ENCODE results near the gene TEX11.
A peak's percentile ranks its signal among the peaks of the same experiment; 100 is the strongest.
"Not testable (repeated sequence)": the region's sequence is repeated elsewhere in the genome, so short reads cannot be mapped to it uniquely, and the experiment has no call there.

The TEX11 gene

GRCh38 chrX:70762285-70762684 is 146.2 kb downstream of the TEX11 start:
- Histone ChIP-seq H3K4me3 (ENCODE audit: low read length) (no peak overlapping the region), H3K56ac (ENCODE audit: low read length) (no peak overlapping the region), H3K79me2 (ENCODE audit: control insufficient read depth, insufficient read depth, low read length) (no peaks in the 10 kb centered on the region), H3K27ac (ENCODE audit: low read depth, low read length) (no peak overlapping the region), H2BK5ac (ENCODE audit: low read length) (no peak overlapping the region), H2BK15ac (replicated peaks; ENCODE audit: low read depth) (no peak overlapping the region), H3K36me3 (ENCODE audit: control insufficient read depth, insufficient read depth, low read length) (no peaks in the 10 kb centered on the region), H3K23ac (ENCODE audit: low read length) (no peak overlapping the region), H4K5ac (ENCODE audit: low read length) (no peak overlapping the region), H3K4me1 (ENCODE audit: control insufficient read depth, low read depth, low read length) (no peaks in the 10 kb centered on the region), H3K9ac (ENCODE audit: low read length) (no peak overlapping the region), H3K4me2 (ENCODE audit: low read length) (no peak overlapping the region), H3K18ac (ENCODE audit: low read length) (no peak overlapping the region), H3K4ac (ENCODE audit: low read depth, low read length) (no peak overlapping the region), H2BK120ac (ENCODE audit: low read depth, low read length) (no peak overlapping the region), H3K79me1 (ENCODE audit: low read length) (no peaks in the 10 kb centered on the region), H4K8ac (ENCODE audit: low read depth, low read length) (no peak overlapping the region), H2AK5ac (ENCODE audit: low read length) (no peak overlapping the region), H3K27me3 (ENCODE audit: insufficient read depth, low read length, poor library complexity) (no peaks in the 10 kb centered on the region)
- no CpG with 5 or more reads among the region's 10 CpGs for WGBS (ENCODE audit: extremely low coverage, insufficient coverage, low lambda C conversion rate)
- peak; percentile 25 for DNase-seq

DNA sequence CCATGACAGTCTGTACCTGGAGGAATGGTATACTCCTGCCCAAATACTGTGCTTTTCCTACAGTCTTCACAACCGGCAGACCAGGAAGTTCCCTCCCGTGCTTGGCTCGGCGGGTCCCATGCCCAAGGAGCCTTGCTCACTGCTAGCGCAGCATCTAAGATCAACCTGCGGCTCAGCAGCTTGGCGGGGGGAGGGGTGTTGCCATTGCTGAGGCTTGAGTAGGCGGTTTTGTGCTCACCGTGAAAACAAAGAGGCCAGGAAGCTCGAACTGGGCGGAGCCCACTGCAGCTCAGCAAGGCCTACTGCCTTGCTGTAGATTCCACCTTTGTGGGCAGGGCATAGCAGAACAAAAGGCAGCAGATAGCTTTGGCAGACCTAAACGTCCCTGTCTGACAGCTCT is 152.7 kb downstream of the TEX11 start:
- Histone ChIP-seq H2BK15ac (replicated peaks; ENCODE audit: low read depth) (no peak overlapping the region), H4K8ac (ENCODE audit: low read depth, low read length) (no peak overlapping the region), H3K9ac (ENCODE audit: low read length) (no peak overlapping the region), H3K4me2 (ENCODE audit: low read length) (no peak overlapping the region), H3K27ac (ENCODE audit: low read depth, low read length) (no peak overlapping the region), H3K18ac (ENCODE audit: low read length) (no peak overlapping the region), H3K4me3 (ENCODE audit: low read length) (no peak overlapping the region), H3K56ac (ENCODE audit: low read length) (no peak overlapping the region), H4K5ac (ENCODE audit: low read length) (no peak overlapping the region), H3K79me1 (ENCODE audit: low read length) (no peaks in the 10 kb centered on the region), H3K4ac (ENCODE audit: low read depth, low read length) (no peak overlapping the region), H2BK5ac (ENCODE audit: low read length) (no peak overlapping the region), H3K27me3 (ENCODE audit: insufficient read depth, low read length, poor library complexity) (no peaks in the 10 kb centered on the region), H3K4me1 (ENCODE audit: control insufficient read depth, low read depth, low read length) (no peaks in the 10 kb centered on the region), H3K23ac (ENCODE audit: low read length) (no peak overlapping the region), H2BK120ac (ENCODE audit: low read depth, low read length) (no peak overlapping the region), H3K79me2 (ENCODE audit: control insufficient read depth, insufficient read depth, low read length) (no peaks in the 10 kb centered on the region), H2AK5ac (ENCODE audit: low read length) (no peak overlapping the region), H3K36me3 (ENCODE audit: control insufficient read depth, insufficient read depth, low read length) (no peaks in the 10 kb centered on the region)
- WGBS (ENCODE audit: extremely low coverage, insufficient coverage, low lambda C conversion rate) = no CpG with 5 or more reads among the region's 12 CpGs
- peak; percentile 48 for DNase-seq

DNA sequence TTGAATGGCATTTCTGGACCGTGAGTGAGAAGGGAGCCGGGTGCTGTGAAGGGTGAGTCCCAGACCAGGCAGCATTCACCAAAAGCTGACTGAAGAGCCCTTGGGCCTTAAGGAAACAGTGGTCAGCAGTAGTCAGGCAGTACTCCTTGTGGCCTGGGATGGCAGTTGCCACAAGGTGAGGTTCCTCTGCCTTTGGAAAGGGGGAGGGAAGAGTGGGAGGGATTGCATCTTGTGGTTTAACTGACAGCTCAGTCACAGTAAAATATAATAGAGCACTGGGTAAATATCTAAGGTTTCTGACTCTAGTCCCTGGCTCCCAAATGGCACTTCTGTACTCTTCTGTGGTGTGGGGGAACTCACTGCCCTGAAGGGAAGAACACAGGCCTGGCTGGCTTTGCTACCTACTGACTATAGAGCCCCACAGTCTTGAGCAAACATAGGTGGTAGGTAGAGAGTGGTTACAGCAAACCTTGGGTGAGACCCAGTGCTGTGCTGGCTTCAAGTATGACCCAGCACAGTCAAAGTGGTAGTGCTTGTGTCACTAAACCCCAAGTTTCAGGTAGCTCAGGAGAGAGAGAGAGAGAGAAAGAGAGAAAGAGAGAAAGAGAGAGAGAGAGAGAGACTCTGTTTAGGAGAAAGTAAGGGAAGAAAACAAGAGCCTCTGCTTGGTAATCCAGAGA is 154.2 kb downstream of the TEX11 start:
- no peak overlapping the region for H2BK5ac ChIP-seq (ENCODE audit: low read length)
- no peaks in the 10 kb centered on the region for H3K79me2 ChIP-seq (ENCODE audit: control insufficient read depth, insufficient read depth, low read length)
- H4K5ac ChIP-seq (ENCODE audit: low read length) = no peak overlapping the region
- peak; percentile 3 for DNase-seq
- no peak overlapping the region for H3K4me2 ChIP-seq (ENCODE audit: low read length)
- no peaks in the 10 kb centered on the region for H3K36me3 ChIP-seq (ENCODE audit: control insufficient read depth, insufficient read depth, low read length)
- H3K4me1 ChIP-seq (ENCODE audit: control insufficient read depth, low read depth, low read length) = no peaks in the 10 kb centered on the region
- no peak overlapping the region for H3K23ac ChIP-seq (ENCODE audit: low read length)
- H3K56ac ChIP-seq (ENCODE audit: low read length) = no peak overlapping the region
- H4K8ac ChIP-seq (ENCODE audit: low read depth, low read length) = no peak overlapping the region
- H3K27ac ChIP-seq (ENCODE audit: low read depth, low read length) = no peak overlapping the region
- no peak overlapping the region for H2AK5ac ChIP-seq (ENCODE audit: low read length)
- no peak overlapping the region for H3K4ac ChIP-seq (ENCODE audit: low read depth, low read length)
- no peaks in the 10 kb centered on the region for H3K27me3 ChIP-seq (ENCODE audit: insufficient read depth, low read length, poor library complexity)
- no peak overlapping the region for H2BK15ac ChIP-seq (replicated peaks; ENCODE audit: low read depth)
- no CpG with 5 or more reads among the region's 2 CpGs for WGBS (ENCODE audit: extremely low coverage, insufficient coverage, low lambda C conversion rate)
- no peaks in the 10 kb centered on the region for H3K79me1 ChIP-seq (ENCODE audit: low read length)
- H3K18ac ChIP-seq (ENCODE audit: low read length) = no peak overlapping the region
- H3K4me3 ChIP-seq (ENCODE audit: low read length) = no peak overlapping the region
- no peak overlapping the region for H3K9ac ChIP-seq (ENCODE audit: low read length)
- no peak overlapping the region for H2BK120ac ChIP-seq (ENCODE audit: low read depth, low read length)

- H2BK120ac ChIP-seq (ENCODE audit: low read depth, low read length); H4K8ac ChIP-seq (ENCODE audit: low read depth, low read length); H2AK5ac ChIP-seq (ENCODE audit: low read length); H3K27me3 ChIP-seq (ENCODE audit: insufficient read depth, low read length, poor library complexity); H3K27ac ChIP-seq (ENCODE audit: low read depth, low read length); H3K18ac ChIP-seq (ENCODE audit: low read length); H2BK15ac ChIP-seq (replicated peaks; ENCODE audit: low read depth); H3K79me2 ChIP-seq (ENCODE audit: control insufficient read depth, insufficient read depth, low read length); DNase-seq; H2BK5ac ChIP-seq (ENCODE audit: low read length); H3K4ac ChIP-seq (ENCODE audit: low read depth, low read length); H3K9ac ChIP-seq (ENCODE audit: low read length); H3K4me2 ChIP-seq (ENCODE audit: low read length); H3K56ac ChIP-seq (ENCODE audit: low read length); H3K4me3 ChIP-seq (ENCODE audit: low read length); H3K4me1 ChIP-seq (ENCODE audit: control insufficient read depth, low read depth, low read length); H3K23ac ChIP-seq (ENCODE audit: low read length); H3K79me1 ChIP-seq (ENCODE audit: low read length); H3K36me3 ChIP-seq (ENCODE audit: control insufficient read depth, insufficient read depth, low read length); H4K5ac ChIP-seq (ENCODE audit: low read length): not testable (repeated sequence)
- no CpG with 5 or more reads among the region's 5 CpGs for WGBS (ENCODE audit: extremely low coverage, insufficient coverage, low lambda C conversion rate)
Observed at GRCh38 chrX:70733774-70734173, 174.7 kb downstream of the TEX11 start.

GRCh38 chrX:70727961-70728360 is 180.6 kb downstream of the TEX11 start:
- not testable (repeated sequence) for H3K18ac ChIP-seq (ENCODE audit: low read length); H3K79me2 ChIP-seq (ENCODE audit: control insufficient read depth, insufficient read depth, low read length)
- WGBS (ENCODE audit: extremely low coverage, insufficient coverage, low lambda C conversion rate) = no CpG with 5 or more reads among the region's 1 CpG

DNA sequence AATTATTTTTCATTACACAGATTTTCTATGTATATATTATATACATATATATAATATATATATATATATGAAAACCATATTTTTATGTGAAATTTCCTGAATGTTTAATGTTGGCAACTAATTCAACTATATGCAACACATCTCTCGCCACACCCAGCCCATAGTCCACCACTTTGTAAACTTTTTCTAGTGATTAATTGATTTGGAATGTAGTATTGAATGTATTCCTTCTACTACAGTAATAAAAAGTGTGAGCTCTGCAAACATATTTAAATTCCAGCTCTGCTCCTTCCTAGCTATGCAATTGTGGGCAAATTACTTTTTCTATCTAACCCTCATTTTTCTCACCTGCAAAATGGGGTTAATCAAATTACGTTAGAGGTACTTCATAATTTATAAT is 187.8 kb downstream of the TEX11 start:
- H3K79me2 ChIP-seq (ENCODE audit: control insufficient read depth, insufficient read depth, low read length) = no peaks in the 10 kb centered on the region
- no peak overlapping the region for H2BK15ac ChIP-seq (replicated peaks; ENCODE audit: low read depth)
- no peaks in the 10 kb centered on the region for H3K4me1 ChIP-seq (ENCODE audit: control insufficient read depth, low read depth, low read length)
- H2BK120ac ChIP-seq (ENCODE audit: low read depth, low read length) = no peak overlapping the region
- no peak overlapping the region for H3K18ac ChIP-seq (ENCODE audit: low read length)
- no peak overlapping the region for H3K4me3 ChIP-seq (ENCODE audit: low read length)
- H3K56ac ChIP-seq (ENCODE audit: low read length) = no peak overlapping the region
- no peak overlapping the region for H2BK5ac ChIP-seq (ENCODE audit: low read length)
- no CpG with 5 or more reads among the region's 2 CpGs for WGBS (ENCODE audit: extremely low coverage, insufficient coverage, low lambda C conversion rate)
- no peak for DNase-seq
- no peaks in the 10 kb centered on the region for H3K36me3 ChIP-seq (ENCODE audit: control insufficient read depth, insufficient read depth, low read length)
- H3K27ac ChIP-seq (ENCODE audit: low read depth, low read length) = no peak overlapping the region
- no peak overlapping the region for H3K23ac ChIP-seq (ENCODE audit: low read length)
- H2AK5ac ChIP-seq (ENCODE audit: low read length) = no peak overlapping the region
- no peak overlapping the region for H4K8ac ChIP-seq (ENCODE audit: low read depth, low read length)
- H3K27me3 ChIP-seq (ENCODE audit: insufficient read depth, low read length, poor library complexity) = no peaks in the 10 kb centered on the region
- H3K4me2 ChIP-seq (ENCODE audit: low read length) = no peak overlapping the region
- H3K4ac ChIP-seq (ENCODE audit: low read depth, low read length) = no peak overlapping the region
- no peaks in the 10 kb centered on the region for H3K79me1 ChIP-seq (ENCODE audit: low read length)
- H4K5ac ChIP-seq (ENCODE audit: low read length) = no peak overlapping the region
- no peak overlapping the region for H3K9ac ChIP-seq (ENCODE audit: low read length)

More at GRCh38 chrX:70727961-70728360, 180.6 kb downstream of the TEX11 start:
- H3K4me1 ChIP-seq (ENCODE audit: control insufficient read depth, low read depth, low read length); H3K9ac ChIP-seq (ENCODE audit: low read length); H3K23ac ChIP-seq (ENCODE audit: low read length); H3K27ac ChIP-seq (ENCODE audit: low read depth, low read length); H2BK120ac ChIP-seq (ENCODE audit: low read depth, low read length); H2AK5ac ChIP-seq (ENCODE audit: low read length); H3K4me2 ChIP-seq (ENCODE audit: low read length); H3K79me1 ChIP-seq (ENCODE audit: low read length); H4K8ac ChIP-seq (ENCODE audit: low read depth, low read length); DNase-seq; H3K4ac ChIP-seq (ENCODE audit: low read depth, low read length); H3K56ac ChIP-seq (ENCODE audit: low read length); H2BK5ac ChIP-seq (ENCODE audit: low read length); H2BK15ac ChIP-seq (replicated peaks; ENCODE audit: low read depth); H3K27me3 ChIP-seq (ENCODE audit: insufficient read depth, low read length, poor library complexity); H3K4me3 ChIP-seq (ENCODE audit: low read length); H4K5ac ChIP-seq (ENCODE audit: low read length); H3K36me3 ChIP-seq (ENCODE audit: control insufficient read depth, insufficient read depth, low read length): not testable (repeated sequence)
